GM21717 (cell line): ENCODE measurements around the gene GNG3.
"Not testable (repeated sequence)": the region's sequence is repeated elsewhere in the genome, so short reads cannot be mapped to it uniquely, and the experiment has no call there.

Experiments used
- ATAC-seq: cut with Tn5 transposase; IDR thresholded peaks from one replicate; pipeline ENCODE4 v1.9.1; 2021; ENCODE audit warnings: mild to moderate bottlenecking, moderate library complexity; ENCODE audit not compliant: unreplicated experiment

GNG3 gene

GRCh38 chr11:62716206-62716605 is 8.7 kb downstream of the GNG3 start:
- ATAC-seq = no peak

- no peak for ATAC-seq
These were observed 9.3 kb downstream of the GNG3 start for GRCh38 chr11:62716816-62717215.

GRCh38 chr11:62719302-62719978 is 12.0 kb downstream of the GNG3 start:
- no peak for ATAC-seq

- no peak for ATAC-seq
These were observed 14.5 kb downstream of the GNG3 start for GRCh38 chr11:62721994-62722393.

GRCh38 chr11:62724171-62724570 is 16.7 kb downstream of the GNG3 start:
- no peak for ATAC-seq

GRCh38 chr11:62725646-62726045 is 18.2 kb downstream of the GNG3 start:
- ATAC-seq = no peak

GRCh38 chr11:62726156-62726914 is 18.9 kb downstream of the GNG3 start:
- peak; percentile 4 for ATAC-seq

- ATAC-seq = no peak
These were observed 19.4 kb downstream of the GNG3 start for GRCh38 chr11:62726915-62727164.

- peak; percentile 63 for ATAC-seq
These were observed 19.8 kb downstream of the GNG3 start, which contains the start of gene HNRNPUL2 for GRCh38 chr11:62727165-62727871. HNRNPUL2 (minus strand) TSS chr11:62727457; CDS start chr11:62727156, 301 bp downstream.

- peak; percentile 53 for ATAC-seq
These were observed 20.3 kb downstream of the GNG3 start for GRCh38 chr11:62727872-62728170.

- peak; percentile 12 for ATAC-seq
These were observed 20.9 kb downstream of the GNG3 start, which contains the start of gene TTC9C for GRCh38 chr11:62728171-62728988. TTC9C (plus strand) TSS chr11:62728486; CDS start chr11:62728849, 363 bp downstream.

- not testable (repeated sequence) for ATAC-seq
These were observed 22.6 kb downstream of the GNG3 start for GRCh38 chr11:62730076-62730475.

GRCh38 chr11:62732830-62733229 is 25.4 kb downstream of the GNG3 start:
- no peak for ATAC-seq

- no peak for ATAC-seq
These were observed 29.7 kb downstream of the GNG3 start for GRCh38 chr11:62737196-62737595.

GRCh38 chr11:62747475-62748160 is 40.1 kb downstream of the GNG3 start:
- ATAC-seq = no peak

GRCh38 chr11:62749931-62750330 is 42.5 kb downstream of the GNG3 start:
- not testable (repeated sequence) for ATAC-seq

GRCh38 chr11:62752177-62752785 is 44.8 kb downstream of the GNG3 start:
- no peak for ATAC-seq

GRCh38 chr11:62752994-62753735 is 45.7 kb downstream of the GNG3 start:
- no peak for ATAC-seq
